Embryonic facial prominence (tissue), 1 donor: ENCODE results near the gene CACNG8.
A peak's percentile ranks its signal among the peaks of the same experiment; 100 is the strongest.

Experiments used
- DNase-seq: peaks from one replicate; pipeline ENCODE4 v3.0.0-alpha.2; 2016; ENCODE audit errors: extremely low spot score

CACNG8 gene

GRCh38 chr19:53961523-53962356, 997 bp upstream of the CACNG8 start:
- no peak for DNase-seq

- DNase-seq: no peak
These were observed 2.4 kb downstream of the CACNG8 start for GRCh38 chr19:53965091-53965490.

- DNase-seq: no peak
These were observed 4.2 kb downstream of the CACNG8 start for GRCh38 chr19:53966931-53967330.

GRCh38 chr19:53969366-53969765, 6.6 kb downstream of the CACNG8 start:
- DNase-seq: no peak

GRCh38 chr19:53971673-53972072, 8.9 kb downstream of the CACNG8 start:
- DNase-seq: no peak

- peak; percentile 75 for DNase-seq
These were observed 14.8 kb downstream of the CACNG8 start for GRCh38 chr19:53977429-53977990.

GRCh38 chr19:53977991-53978731, 15.4 kb downstream of the CACNG8 start:
- DNase-seq: no peak

GRCh38 chr19:53978975-53979801, 16.5 kb downstream of the CACNG8 start:
- no peak for DNase-seq

GRCh38 chr19:53980539-53981375, 18.0 kb downstream of the CACNG8 start:
- no peak for DNase-seq

GRCh38 chr19:53981376-53981951, 18.7 kb downstream of the CACNG8 start:
- DNase-seq: no peak

- no peak for DNase-seq
These were observed 19.3 kb downstream of the CACNG8 start for GRCh38 chr19:53982001-53982451.

GRCh38 chr19:53982611-53983010, 19.9 kb downstream of the CACNG8 start:
- DNase-seq: no peak

- DNase-seq: no peak
These were observed 20.9 kb downstream of the CACNG8 start for GRCh38 chr19:53983457-53984289.

- DNase-seq: no peak
These were observed 23.1 kb downstream of the CACNG8 start for GRCh38 chr19:53985863-53986262.

- DNase-seq: no peak
These were observed 26.2 kb downstream of the CACNG8 start for GRCh38 chr19:53988981-53989380.

- no peak for DNase-seq
These were observed 27.1 kb downstream of the CACNG8 start for GRCh38 chr19:53989600-53990533.

GRCh38 chr19:53991224-53992113, 28.7 kb downstream of the CACNG8 start, which contains the start of gene CACNG6:
Gene CACNG6 (plus strand): TSS chr19:53991637. CDS start chr19:53992878, 1,241 bp downstream.
- DNase-seq: no peak
